Endothelial cell of umbilical vein (primary cell): ENCODE measurements around the gene C11orf65.

Experiments
- CTCF ChIP-seq, 2 donors: IDR thresholded peaks; 1 replicate in 1 of 2; 2 replicates in 1 of 2; pipeline ENCODE4 v1.5.1; 2011; ENCODE audit warnings: low read length in 2 of 2, mild to moderate bottlenecking in 2 of 2, moderate library complexity in 2 of 2, control low read depth in 1 of 2, inconsistent platforms in 1 of 2, low read depth in 1 of 2; ENCODE audit not compliant: insufficient read depth in 1 of 2; ENCODE audit errors: extremely low read depth in 1 of 2
- EZH2 ChIP-seq: IDR thresholded peaks from 2 replicates; pipeline ENCODE4 v1.6.1; 2012; ENCODE audit warnings: borderline replicate concordance, low read depth, mild to moderate bottlenecking, moderate library complexity, low read length, inconsistent platforms; ENCODE audit not compliant: severe bottlenecking
- FOS ChIP-seq: IDR thresholded peaks from 2 replicates; pipeline ENCODE4 v1.6.1; 2011; ENCODE audit warnings: mild to moderate bottlenecking, low read length, moderate library complexity, borderline replicate concordance; ENCODE audit not compliant: insufficient read depth
- GATA2 ChIP-seq: IDR thresholded peaks from 2 replicates; pipeline ENCODE4 v1.7.0; 2011; ENCODE audit warnings: low read depth, mild to moderate bottlenecking, moderate library complexity, mixed read lengths, low read length; ENCODE audit not compliant: insufficient read length, insufficient read depth
- JUN ChIP-seq: IDR thresholded peaks from 2 replicates; pipeline ENCODE4 v1.6.1; 2011; ENCODE audit warnings: borderline replicate concordance, low read depth; ENCODE audit not compliant: insufficient read length, insufficient read depth
- POLR2A ChIP-seq: IDR thresholded peaks from 2 replicates; pipeline ENCODE4 v1.6.1; 2012; ENCODE audit warnings: low read depth, mild to moderate bottlenecking, control low read depth, low read length
- POLR2AphosphoS5 ChIP-seq: IDR thresholded peaks from 2 replicates; pipeline ENCODE4 v1.6.1; 2012; ENCODE audit warnings: low read depth, mild to moderate bottlenecking, control low read depth, low read length, moderate library complexity; ENCODE audit not compliant: insufficient read depth

GRCh38 chr11:108431997-108432396 lies 35.3 kb downstream of the C11orf65 start:
- TF ChIP-seq CTCF (IDR thresholded peaks at IDR 0.05; ENCODE audit: extremely low read depth in 1 of 2, insufficient read depth in 1 of 2, low read depth in 1 of 2, low read length in 2 of 2) (no peak), POLR2A (no peak), POLR2AphosphoS5 (no peak), GATA2 (no peak), JUN (no peak), EZH2 (no peak), FOS (no peak)
